ENCODE data around the gene ZIC4. TPM values are rescaled to one million over a fixed set of nuclear protein-coding genes. Genes with fewer than 3 reads are reported as not detected.

ZIC4 gene
- total RNA-seq, 2 experiments from 2014 or later: not detected

DNA sequence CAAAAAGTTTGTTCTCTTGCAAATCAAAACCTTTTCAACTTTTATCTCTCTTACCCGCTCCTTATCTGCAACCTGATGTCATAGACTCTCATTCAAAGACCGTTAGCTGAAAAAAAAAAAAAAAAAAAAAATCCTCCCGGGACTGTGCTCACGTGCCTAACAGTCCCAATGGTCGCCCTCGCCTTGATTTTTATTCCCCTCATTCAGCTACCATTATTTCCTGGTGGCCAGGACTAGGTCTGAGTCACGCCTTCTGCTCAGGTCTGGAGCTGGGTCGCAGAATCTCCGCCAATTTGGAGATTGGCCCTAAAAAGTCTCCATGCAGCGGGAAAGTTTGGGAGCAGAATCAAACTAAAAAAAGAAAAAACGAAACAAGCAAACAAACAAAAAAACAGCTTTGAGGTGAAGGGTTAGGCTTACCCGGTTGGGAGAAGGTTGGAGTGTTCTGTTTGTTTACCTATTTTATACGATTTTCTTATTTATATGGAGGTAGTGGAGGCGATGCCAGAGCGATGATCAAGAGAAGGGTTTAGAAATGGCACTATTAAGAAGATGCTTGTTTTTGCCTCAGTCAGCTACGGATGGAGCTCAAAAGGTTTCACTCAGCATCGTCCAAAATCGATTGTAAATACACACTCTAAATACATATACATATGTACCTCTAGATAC, 51.1 kb downstream of the ZIC4 start:
- Mint-ChIP-seq H3K9me3 (peaks cover 8% of the 10 kb centered on the region), H3K27me3 (peaks cover 83% of the 10 kb centered on the region), H3K36me3 (ENCODE audit: low read depth) (no peaks in the 10 kb centered on the region), H3K27ac (no peak overlapping the region), H3K4me3 (no peak overlapping the region), H3K4me1 (ENCODE audit: low read depth) (no peaks in the 10 kb centered on the region)
- TF ChIP-seq, protein P1, sequence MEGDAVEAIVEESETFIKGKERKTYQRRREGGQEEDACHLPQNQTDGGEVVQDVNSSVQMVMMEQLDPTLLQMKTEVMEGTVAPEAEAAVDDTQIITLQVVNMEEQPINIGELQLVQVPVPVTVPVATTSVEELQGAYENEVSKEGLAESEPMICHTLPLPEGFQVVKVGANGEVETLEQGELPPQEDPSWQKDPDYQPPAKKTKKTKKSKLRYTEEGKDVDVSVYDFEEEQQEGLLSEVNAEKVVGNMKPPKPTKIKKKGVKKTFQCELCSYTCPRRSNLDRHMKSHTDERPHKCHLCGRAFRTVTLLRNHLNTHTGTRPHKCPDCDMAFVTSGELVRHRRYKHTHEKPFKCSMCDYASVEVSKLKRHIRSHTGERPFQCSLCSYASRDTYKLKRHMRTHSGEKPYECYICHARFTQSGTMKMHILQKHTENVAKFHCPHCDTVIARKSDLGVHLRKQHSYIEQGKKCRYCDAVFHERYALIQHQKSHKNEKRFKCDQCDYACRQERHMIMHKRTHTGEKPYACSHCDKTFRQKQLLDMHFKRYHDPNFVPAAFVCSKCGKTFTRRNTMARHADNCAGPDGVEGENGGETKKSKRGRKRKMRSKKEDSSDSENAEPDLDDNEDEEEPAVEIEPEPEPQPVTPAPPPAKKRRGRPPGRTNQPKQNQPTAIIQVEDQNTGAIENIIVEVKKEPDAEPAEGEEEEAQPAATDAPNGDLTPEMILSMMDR (IDR thresholded peaks at IDR 0.05): no peak
- ATAC-seq (ENCODE audit: poor library complexity) (no peak), DNase-seq (no peak)
- ChIA-PET POLR2A (no interaction called here), CTCF (no interaction called here)
- no peaks in the 10 kb centered on the region for H3K4me1 ChIP-seq (ENCODE audit: insufficient read depth, low read length)
- H3K27ac ChIP-seq (ENCODE audit: low read depth in 1 of 2, low read length in 2 of 2): no peak overlapping the region
- peaks cover 54 to 65% of the 10 kb centered on the region in 2 experiments for H3K27me3 ChIP-seq (ENCODE audit: control insufficient read depth in 1 of 2, insufficient read depth in 2 of 2, low read length in 2 of 2)
- no peaks in the 10 kb centered on the region for H3K36me3 ChIP-seq (ENCODE audit: insufficient read depth, low read length)
- intact Hi-C loops (cut with DNase I, micrococcal nuclease): no loop called here
- no peak overlapping the region for H3K4me3 ChIP-seq (ENCODE audit: low read length)
- peaks cover 5 to 22% of the 10 kb centered on the region in 2 experiments for H3K9me3 ChIP-seq (ENCODE audit: control insufficient read depth in 1 of 2, insufficient read depth in 1 of 2, low read length in 2 of 2)

- Mint-ChIP-seq H3K9me3 (peaks cover 8% of the 10 kb centered on the region), H3K27ac (no peak overlapping the region), H3K27me3 (peaks cover 77% of the 10 kb centered on the region), H3K4me3 (no peak overlapping the region), H3K36me3 (ENCODE audit: low read depth) (no peaks in the 10 kb centered on the region), H3K4me1 (ENCODE audit: low read depth) (no peaks in the 10 kb centered on the region)
- H3K36me3 ChIP-seq (ENCODE audit: insufficient read depth, low read length): no peaks in the 10 kb centered on the region
- DNase-seq (no peak), ATAC-seq (ENCODE audit: poor library complexity) (no peak)
- H3K27me3 ChIP-seq (ENCODE audit: control insufficient read depth in 1 of 2, insufficient read depth in 2 of 2, low read length in 2 of 2): peaks cover 49 to 59% of the 10 kb centered on the region in 2 experiments
- intact Hi-C loops (cut with DNase I, micrococcal nuclease): no loop called here
- CTCF ChIA-PET: no interaction called here
- H3K4me1 ChIP-seq (ENCODE audit: insufficient read depth, low read length): no peaks in the 10 kb centered on the region
- POLR2A ChIA-PET: no interaction called here
- H3K27ac ChIP-seq (ENCODE audit: low read depth in 1 of 2, low read length in 2 of 2): no peak overlapping the region
- H3K9me3 ChIP-seq (ENCODE audit: control insufficient read depth in 1 of 2, insufficient read depth in 1 of 2, low read length in 2 of 2): peaks cover 0 to 20% of the 10 kb centered on the region in 2 experiments
- H3K4me3 ChIP-seq (ENCODE audit: low read length): no peak overlapping the region
- TF ChIP-seq, protein P1 (IDR thresholded peaks at IDR 0.05): no peak
These were observed 51.7 kb downstream of the ZIC4 start for GRCh38 chr3:147354623-147355022.

GRCh38 chr3:147351301-147351700, 55.0 kb downstream of the ZIC4 start:
- Mint-ChIP-seq H3K4me3 (no peak overlapping the region), H3K4me1 (ENCODE audit: low read depth) (no peaks in the 10 kb centered on the region), H3K9me3 (peaks cover 9% of the 10 kb centered on the region), H3K27me3 (peaks cover 59% of the 10 kb centered on the region), H3K27ac (no peak overlapping the region), H3K36me3 (ENCODE audit: low read depth) (no peaks in the 10 kb centered on the region)
- intact Hi-C loops (cut with DNase I, micrococcal nuclease): no loop called here
- Histone ChIP-seq H3K4me3 (ENCODE audit: low read length) (no peak overlapping the region), H3K27me3 (ENCODE audit: control insufficient read depth in 1 of 2, insufficient read depth in 2 of 2, low read length in 2 of 2) (peaks cover 17 to 26% of the 10 kb centered on the region in 2 experiments), H3K27ac (ENCODE audit: low read depth in 1 of 2, low read length in 2 of 2) (no peak overlapping the region), H3K4me1 (ENCODE audit: insufficient read depth, low read length) (no peaks in the 10 kb centered on the region), H3K36me3 (ENCODE audit: insufficient read depth, low read length) (no peaks in the 10 kb centered on the region), H3K9me3 (ENCODE audit: control insufficient read depth in 1 of 2, insufficient read depth in 1 of 2, low read length in 2 of 2) (peaks cover 0 to 5% of the 10 kb centered on the region in 2 experiments)
- DNase-seq: no peak
- ChIA-PET POLR2A (no interaction called here), CTCF (no interaction called here)
- TF ChIP-seq, protein P1 (IDR thresholded peaks at IDR 0.05): no peak
- no peak for ATAC-seq (ENCODE audit: poor library complexity)
